ENCODE results near the gene CLIC4. TPM values are rescaled to one million over a fixed set of nuclear protein-coding genes. Genes with fewer than 3 reads are reported as not detected.
"Not testable (repeated sequence)": the region's sequence is repeated elsewhere in the genome, so short reads cannot be mapped to it uniquely, and the experiment has no call there.

Gene CLIC4
- total RNA-seq, 1 donor from 2014 or later: 171 TPM

DNA sequence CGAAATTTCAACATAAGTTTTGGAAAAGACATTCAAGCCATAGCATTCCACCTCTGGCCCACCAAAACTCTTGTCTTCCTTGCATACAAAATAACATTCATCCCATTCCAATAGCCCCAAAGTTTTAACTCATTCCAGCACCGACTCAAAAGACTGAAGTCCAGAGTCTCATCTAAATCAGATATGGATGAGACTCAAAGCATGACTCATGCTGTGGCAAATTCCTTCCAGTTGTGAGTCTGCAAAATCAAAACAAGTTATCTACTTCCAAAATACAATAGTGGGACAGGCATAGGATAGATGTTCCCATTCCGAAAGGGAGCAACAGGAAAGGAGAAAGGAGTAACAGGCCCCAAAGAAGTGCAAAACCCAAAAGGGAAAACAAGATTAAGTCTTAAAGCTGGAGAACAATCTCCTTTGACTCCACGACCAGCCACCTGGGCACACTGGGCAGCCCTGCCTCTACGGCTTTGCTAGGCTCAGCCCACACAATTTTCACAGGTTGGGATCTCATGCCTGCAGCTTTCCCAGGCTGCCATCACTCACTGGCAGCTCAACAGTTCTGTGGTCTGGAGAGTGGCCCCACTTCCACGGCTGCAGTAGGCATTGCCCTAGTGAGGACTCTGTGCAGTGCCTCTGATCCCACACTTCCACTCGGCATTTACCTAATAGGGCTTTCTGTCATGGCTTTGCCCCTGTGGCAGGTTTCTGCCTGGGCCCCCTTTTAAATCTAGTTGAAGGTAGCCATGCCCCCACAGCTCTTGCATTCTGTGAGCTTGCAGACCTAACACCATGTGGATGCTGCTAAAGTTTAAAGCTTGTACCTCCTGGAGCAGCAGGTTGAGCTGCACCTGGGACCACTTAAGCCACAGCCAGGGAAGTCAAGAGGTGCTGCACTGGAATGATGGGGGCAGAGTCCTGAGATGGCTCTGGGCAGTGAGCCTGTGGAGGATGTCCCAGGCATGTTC lies 133.8 kb downstream of the CLIC4 start:
- DNase-seq: no peak

DNA sequence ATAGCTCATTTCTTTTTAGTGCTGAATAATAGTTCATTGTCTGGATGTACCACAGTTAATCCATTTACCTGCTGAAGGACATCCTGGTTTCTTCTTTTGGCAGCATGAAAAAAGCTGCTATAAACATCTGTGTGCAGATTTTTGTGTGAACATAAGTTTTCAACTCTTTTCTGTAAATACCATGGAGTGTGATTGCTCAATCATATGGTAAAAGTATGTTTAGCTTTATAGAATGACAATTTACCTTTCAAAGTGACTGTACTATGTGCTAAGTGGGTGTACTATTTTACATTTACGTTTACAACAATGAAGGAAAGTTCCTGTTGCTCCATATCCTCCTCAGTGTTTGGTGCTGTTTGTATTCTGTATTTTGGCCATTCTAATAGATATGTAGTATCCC lies 135.8 kb downstream of the CLIC4 start:
- DNase-seq: no peak

GRCh38 chr1:24884751-24885150 lies 139.5 kb downstream of the CLIC4 start:
- DNase-seq: no peak

GRCh38 chr1:24886241-24886640 lies 141.0 kb downstream of the CLIC4 start:
- DNase-seq: no peak

GRCh38 chr1:24888061-24888970 lies 143.1 kb downstream of the CLIC4 start:
- no peak for DNase-seq

- no peak for DNase-seq
These were observed 143.9 kb downstream of the CLIC4 start for GRCh38 chr1:24888971-24889676.

- no peak for DNase-seq
These were observed 145.6 kb downstream of the CLIC4 start for GRCh38 chr1:24890887-24891286.

DNA sequence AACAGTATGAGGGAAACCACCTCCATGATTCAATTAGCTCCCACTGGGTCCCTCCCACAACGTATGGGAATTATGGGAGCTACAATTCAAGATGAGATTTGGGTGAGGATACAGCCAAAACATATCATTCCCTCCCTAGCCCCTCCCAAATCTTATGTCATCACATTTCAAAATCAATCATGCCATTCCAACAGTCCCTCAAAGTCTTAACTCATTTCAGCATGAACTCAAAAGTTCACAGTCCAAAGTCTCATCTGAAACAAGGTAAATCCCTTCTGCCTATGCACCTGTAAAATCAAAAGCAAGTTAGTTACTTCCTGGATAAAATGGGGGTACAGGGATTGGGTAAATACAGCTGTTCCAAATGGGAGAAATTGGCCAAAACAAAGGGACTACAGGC lies 146.1 kb downstream of the CLIC4 start:
- DNase-seq: not testable (repeated sequence)

DNA sequence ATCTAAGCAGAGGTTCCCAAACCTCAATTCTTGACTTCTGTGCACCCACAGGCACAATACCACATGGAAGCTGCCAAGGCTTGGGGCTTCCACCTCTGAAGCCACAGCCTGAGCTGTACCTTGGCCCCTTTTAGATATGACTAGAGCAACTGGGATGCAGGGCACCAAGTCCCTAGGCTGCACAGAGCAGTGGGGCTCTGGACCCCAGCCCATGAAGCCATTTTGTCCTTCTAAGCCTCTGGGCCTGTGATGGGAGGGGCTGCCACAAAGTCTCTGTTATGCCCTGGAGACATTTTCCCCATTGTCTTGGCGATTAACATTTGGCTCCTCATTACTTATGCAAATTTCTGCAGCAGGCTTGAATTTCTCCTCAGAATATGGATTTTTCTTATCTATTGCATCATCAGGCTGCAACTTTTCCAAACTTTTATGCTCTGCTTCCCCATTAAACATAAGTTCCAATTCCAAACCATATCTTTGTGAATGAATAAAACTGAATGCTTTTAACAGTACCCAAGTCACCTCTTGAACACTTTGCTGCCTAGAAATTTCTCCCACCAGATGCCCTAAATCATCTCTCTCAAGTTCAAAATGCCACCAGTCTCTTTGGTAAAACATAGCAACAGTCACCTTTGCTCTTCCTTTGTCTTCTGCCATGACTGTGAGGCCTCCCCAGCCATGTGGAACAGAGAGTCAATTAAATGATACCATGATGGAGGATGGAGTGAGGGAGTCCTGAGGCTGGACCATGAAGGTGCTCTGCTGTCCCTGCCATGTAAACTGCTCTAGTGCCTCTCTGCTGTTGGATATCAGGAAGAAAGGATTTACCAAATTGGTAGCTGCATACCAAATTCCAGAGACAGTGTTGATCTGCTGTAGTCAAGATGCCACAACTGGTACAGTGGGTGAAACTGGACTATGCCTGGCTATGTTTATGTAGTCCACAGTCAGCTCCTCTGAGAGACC lies 147.2 kb downstream of the CLIC4 start:
- no peak for DNase-seq

DNA sequence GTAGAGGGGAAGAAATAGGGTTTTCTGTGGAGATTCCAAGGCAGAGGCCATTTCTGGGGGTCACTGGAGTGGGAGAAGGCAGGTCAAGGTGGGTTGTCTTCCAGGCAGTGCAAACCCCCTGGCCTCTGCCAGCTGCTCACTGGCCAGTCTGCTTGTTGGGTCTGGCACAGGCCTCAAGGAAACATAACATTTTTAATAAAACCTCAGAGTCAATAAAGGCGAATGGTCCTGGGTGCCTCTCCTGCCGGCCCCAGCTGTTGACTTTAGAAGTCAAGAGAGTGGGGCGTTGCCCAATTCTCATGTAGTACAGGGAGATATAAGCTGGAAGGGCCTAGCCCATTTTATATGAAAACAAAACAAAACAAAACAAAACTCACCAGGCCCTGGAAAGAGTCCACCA lies 148.2 kb downstream of the CLIC4 start:
- DNase-seq: no peak

Small RNAs within 50 kb of the gene (small RNA-seq; reads per million reads assigned to genes)
- not detected for gene RNU6-1208P (ENCODE audit: low replicate concordance)

Other genes with a start within 250 kb of the CLIC4 start
- 10.7 TPM for gene RCAN3, start 242.6 kb upstream of the CLIC4 start, total RNA-seq
- gene NCMAP, start 189.4 kb upstream of the CLIC4 start, total RNA-seq: 0.49 TPM
- gene SRRM1, start 102.1 kb upstream of the CLIC4 start, total RNA-seq: 64.9 TPM
- 1.9 TPM for gene RUNX3, start 184.8 kb downstream of the CLIC4 start, total RNA-seq

All from skin of body (tissue), 3 donors.